Mammary epithelial cell (primary cell): ENCODE measurements around the gene NUAK2.

Experiments
- EZH2 ChIP-seq: IDR thresholded peaks from 2 replicates; pipeline ENCODE4 v1.6.1; 2012; ENCODE audit warnings: low read length, inconsistent platforms, borderline replicate concordance
- TF ChIP-seq, protein P1 (sequence below), 2 donors: IDR thresholded peaks in 1 of 2; conservative IDR thresholded peaks in 1 of 2; 2 replicates each; pipeline ENCODE4 v1.5.1; 2011 to 2012; ENCODE audit warnings: inconsistent platforms in 2 of 2, low read length in 2 of 2, mild to moderate bottlenecking in 2 of 2, control low read depth in 1 of 2, low read depth in 1 of 2; ENCODE audit not compliant: insufficient read depth in 1 of 2; ENCODE audit errors: extremely low read depth in 1 of 2

GRCh38 chr1:205270271-205270670, 51.3 kb downstream of the NUAK2 start:
- TF ChIP-seq, protein P1, sequence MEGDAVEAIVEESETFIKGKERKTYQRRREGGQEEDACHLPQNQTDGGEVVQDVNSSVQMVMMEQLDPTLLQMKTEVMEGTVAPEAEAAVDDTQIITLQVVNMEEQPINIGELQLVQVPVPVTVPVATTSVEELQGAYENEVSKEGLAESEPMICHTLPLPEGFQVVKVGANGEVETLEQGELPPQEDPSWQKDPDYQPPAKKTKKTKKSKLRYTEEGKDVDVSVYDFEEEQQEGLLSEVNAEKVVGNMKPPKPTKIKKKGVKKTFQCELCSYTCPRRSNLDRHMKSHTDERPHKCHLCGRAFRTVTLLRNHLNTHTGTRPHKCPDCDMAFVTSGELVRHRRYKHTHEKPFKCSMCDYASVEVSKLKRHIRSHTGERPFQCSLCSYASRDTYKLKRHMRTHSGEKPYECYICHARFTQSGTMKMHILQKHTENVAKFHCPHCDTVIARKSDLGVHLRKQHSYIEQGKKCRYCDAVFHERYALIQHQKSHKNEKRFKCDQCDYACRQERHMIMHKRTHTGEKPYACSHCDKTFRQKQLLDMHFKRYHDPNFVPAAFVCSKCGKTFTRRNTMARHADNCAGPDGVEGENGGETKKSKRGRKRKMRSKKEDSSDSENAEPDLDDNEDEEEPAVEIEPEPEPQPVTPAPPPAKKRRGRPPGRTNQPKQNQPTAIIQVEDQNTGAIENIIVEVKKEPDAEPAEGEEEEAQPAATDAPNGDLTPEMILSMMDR (conservative IDR thresholded peaks at IDR 0.05 in 1 of 2, IDR thresholded peaks at IDR 0.05 in 1 of 2; ENCODE audit: extremely low read depth in 1 of 2, insufficient read depth in 1 of 2, low read depth in 1 of 2, low read length in 2 of 2): no peak
- TF ChIP-seq EZH2: no peak
